Lower lobe of right lung (tissue), 2 donors: ENCODE results near the gene PAX3. TPM values are rescaled to one million over a fixed set of nuclear protein-coding genes. Genes with fewer than 3 reads are reported as not detected.

Source experiments
- ATAC-seq, 2 donors: fragments of 200-7000 bp; cut with Tn5 transposase; one replicate each; pipeline ENCODE4 v1.9.1; 2020 to 2022; ENCODE audit warnings: mild to moderate bottlenecking in 2 of 2, moderate library complexity in 2 of 2
- DNase-seq: peaks from one replicate; pipeline ENCODE4 v3.0.0-alpha.2; 2020
- H3K27ac ChIP-seq: fragments of 200-600 bp; one replicate; pipeline ENCODE4 v1.8.0; 2022
- H3K27me3 ChIP-seq: fragments of 200-600 bp; one replicate; pipeline ENCODE4 v1.8.0; 2022; ENCODE audit warnings: low read depth
- H3K36me3 ChIP-seq: fragments of 200-600 bp; one replicate; pipeline ENCODE4 v1.8.0; 2022; ENCODE audit warnings: mild to moderate bottlenecking
- H3K4me1 ChIP-seq: fragments of 200-600 bp; one replicate; pipeline ENCODE4 v1.8.0; 2022
- H3K4me3 ChIP-seq: fragments of 200-600 bp; one replicate; pipeline ENCODE4 v1.8.0; 2022; ENCODE audit warnings: mild to moderate bottlenecking
- H3K9me3 ChIP-seq: fragments of 200-600 bp; one replicate; pipeline ENCODE4 v1.8.0; 2022
- CTCF ChIP-seq: fragments of 200-600 bp; IDR thresholded peaks from one replicate; pipeline ENCODE4 v1.8.0; 2022; ENCODE audit warnings: antibody characterized with exemption, mild to moderate bottlenecking
- intact Hi-C: fragments of 100-400 bp; cut with DNase I; formaldehyde crosslinking; loops from one replicate; pipeline ENCODE4 v1.11.0; 2022
- total RNA-seq: library from RNA; stranded (reverse); fragmentation: NEBNext Ultra II Directional; extraction: Animal tissue kit (Norgen Biotek cat#: 25700); gene quantifications from one replicate; pipeline ENCODE4 v1.2.1, GENCODE V29; 2021
- donor health status: DM: no; HTN: yes; CAD: no; lungs with severe emphysema.

PAX3 gene
- total RNA-seq, 1 donor from 2014 or later = not detected

GRCh38 chr2:222290736-222291484, 7.9 kb downstream of the PAX3 start:
- DNase-seq = no peak
- intact Hi-C loops = no loop called here
- no peak for TF ChIP-seq CTCF
- Histone ChIP-seq H3K9me3 (no peaks in the 10 kb centered on the region), H3K27me3 (peaks cover 97% of the 10 kb centered on the region), H3K4me3 (no peak overlapping the region), H3K27ac (no peak overlapping the region), H3K4me1 (peaks cover 18% of the 10 kb centered on the region), H3K36me3 (no peaks in the 10 kb centered on the region)
- peak; percentile 28 to 58 for ATAC-seq

GRCh38 chr2:222290401-222290735, 8.4 kb downstream of the PAX3 start:
- intact Hi-C loops = no loop called here
- no peak for TF ChIP-seq CTCF
- Histone ChIP-seq H3K27ac (no peak overlapping the region), H3K9me3 (no peaks in the 10 kb centered on the region), H3K27me3 (peaks cover 97% of the 10 kb centered on the region), H3K36me3 (no peaks in the 10 kb centered on the region), H3K4me1 (peaks cover 12% of the 10 kb centered on the region), H3K4me3 (no peak overlapping the region)
- ATAC-seq = no peak
- DNase-seq = no peak

GRCh38 chr2:222289278-222290160, 9.3 kb downstream of the PAX3 start:
- no peak overlapping the region for H3K27ac ChIP-seq
- intact Hi-C loops = no loop called here
- TF ChIP-seq CTCF = no peak
- peaks cover 6% of the 10 kb centered on the region for H3K4me1 ChIP-seq
- ATAC-seq = no peak
- H3K27me3 ChIP-seq = peaks cover 92% of the 10 kb centered on the region
- DNase-seq = no peak
- no peaks in the 10 kb centered on the region for H3K36me3 ChIP-seq
- H3K9me3 ChIP-seq = no peaks in the 10 kb centered on the region
- no peak overlapping the region for H3K4me3 ChIP-seq

- Histone ChIP-seq H3K27me3 (peaks cover 92% of the 10 kb centered on the region), H3K36me3 (no peaks in the 10 kb centered on the region), H3K4me1 (peaks cover 6% of the 10 kb centered on the region), H3K9me3 (no peaks in the 10 kb centered on the region), H3K4me3 (no peak overlapping the region), H3K27ac (no peak overlapping the region)
- intact Hi-C loops = no loop called here
- DNase-seq = no peak
- no peak for TF ChIP-seq CTCF
- ATAC-seq = no peak
These were observed 10.1 kb downstream of the PAX3 start for GRCh38 chr2:222288590-222289277.

GRCh38 chr2:222287862-222288479, 10.8 kb downstream of the PAX3 start:
- H3K4me3 ChIP-seq = no peak overlapping the region
- DNase-seq (no peak), ATAC-seq (no peak)
- no peak for TF ChIP-seq CTCF
- H3K4me1 ChIP-seq = peaks cover 6% of the 10 kb centered on the region
- peaks cover 88% of the 10 kb centered on the region for H3K27me3 ChIP-seq
- intact Hi-C loops = no loop called here
- H3K36me3 ChIP-seq = no peaks in the 10 kb centered on the region
- H3K27ac ChIP-seq = no peak overlapping the region
- H3K9me3 ChIP-seq = no peaks in the 10 kb centered on the region
